BJ (cell line): ENCODE measurements around the gene PPP1R17. TPM values are rescaled to one million over a fixed set of nuclear protein-coding genes. Genes with fewer than 3 reads are reported as not detected.

Experiments used
- CTCF ChIA-PET: fragments of 350-600 bp; formaldehyde crosslinking; extraction: SDS; loops from one replicate; lab custom pipeline; 2021; ENCODE audit warnings: antibody characterized with exemption, inconsistent platforms; lab: Yijun Ruan, JAX
- POLR2A ChIA-PET: fragments of 300-600 bp; sonication (Branson Sonifier 250); formaldehyde crosslinking; extraction: SDS; loops from one replicate; lab custom pipeline; 2021; ENCODE audit warnings: antibody characterized with exemption; lab: Charles Lee
- DNase-seq: peaks from one replicate; pipeline ENCODE4 v3.0.0-alpha.2; 2011; ENCODE audit warnings: low read depth
- H3K27me3 ChIP-seq: 2 replicates; pipeline ENCODE4 v1.6.0; 2011; ENCODE audit warnings: low read length; ENCODE audit not compliant: control insufficient read depth, insufficient read depth
- H3K36me3 ChIP-seq: 2 replicates; pipeline ENCODE4 v1.5.1; 2011; ENCODE audit warnings: low read length; ENCODE audit not compliant: control insufficient read depth, insufficient read depth
- H3K4me3 ChIP-seq: 2 replicates; pipeline ENCODE4 v1.5.1; 2011; ENCODE audit warnings: low read depth, mild to moderate bottlenecking, control low read depth, low read length
- polyA plus RNA-seq: library from polyadenylated mRNA; depleted of rRNA; stranded (reverse); fragments of >200 nt; gene quantifications from 2 replicates; pipeline ENCODE4 v1.2.3, GENCODE V29; 2011
- TF ChIP-seq, protein P1 (sequence below): IDR thresholded peaks from 2 replicates; pipeline ENCODE4 v1.5.1; 2011; ENCODE audit warnings: low read depth, mild to moderate bottlenecking, control low read depth, inconsistent platforms, low read length, moderate library complexity; ENCODE audit not compliant: insufficient read depth

PPP1R17 gene
- polyA plus RNA-seq, 1 experiment, result not detected

DNA sequence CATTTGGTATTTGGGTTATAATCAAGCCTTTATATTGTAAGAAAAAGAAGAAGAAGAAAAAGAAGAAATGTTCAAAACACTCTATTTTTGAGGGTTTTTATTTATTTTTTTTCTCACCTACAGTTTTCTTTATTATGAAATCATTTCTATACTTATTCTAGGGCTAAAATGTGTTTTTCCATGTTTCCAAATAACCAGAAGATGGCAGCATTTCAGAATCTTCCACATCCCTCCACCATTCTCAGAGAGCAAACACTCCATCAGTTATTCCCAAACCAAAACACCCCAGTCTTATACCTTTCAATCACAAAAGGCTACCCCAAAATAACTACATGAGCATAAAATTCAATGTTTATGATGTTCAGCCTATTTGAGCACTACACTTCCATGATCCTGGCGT lies 38.7 kb upstream of the PPP1R17 start:
- H3K36me3 ChIP-seq, result no peaks in the 10 kb centered on the region
- H3K27me3 ChIP-seq, result no peaks in the 10 kb centered on the region
- POLR2A ChIA-PET, result no interaction called here
- no peak for DNase-seq
- no peak overlapping the region for H3K4me3 ChIP-seq
- TF ChIP-seq, protein P1, sequence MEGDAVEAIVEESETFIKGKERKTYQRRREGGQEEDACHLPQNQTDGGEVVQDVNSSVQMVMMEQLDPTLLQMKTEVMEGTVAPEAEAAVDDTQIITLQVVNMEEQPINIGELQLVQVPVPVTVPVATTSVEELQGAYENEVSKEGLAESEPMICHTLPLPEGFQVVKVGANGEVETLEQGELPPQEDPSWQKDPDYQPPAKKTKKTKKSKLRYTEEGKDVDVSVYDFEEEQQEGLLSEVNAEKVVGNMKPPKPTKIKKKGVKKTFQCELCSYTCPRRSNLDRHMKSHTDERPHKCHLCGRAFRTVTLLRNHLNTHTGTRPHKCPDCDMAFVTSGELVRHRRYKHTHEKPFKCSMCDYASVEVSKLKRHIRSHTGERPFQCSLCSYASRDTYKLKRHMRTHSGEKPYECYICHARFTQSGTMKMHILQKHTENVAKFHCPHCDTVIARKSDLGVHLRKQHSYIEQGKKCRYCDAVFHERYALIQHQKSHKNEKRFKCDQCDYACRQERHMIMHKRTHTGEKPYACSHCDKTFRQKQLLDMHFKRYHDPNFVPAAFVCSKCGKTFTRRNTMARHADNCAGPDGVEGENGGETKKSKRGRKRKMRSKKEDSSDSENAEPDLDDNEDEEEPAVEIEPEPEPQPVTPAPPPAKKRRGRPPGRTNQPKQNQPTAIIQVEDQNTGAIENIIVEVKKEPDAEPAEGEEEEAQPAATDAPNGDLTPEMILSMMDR, result peak; percentile 30; the same call in 1 of the 2 replicates
- CTCF ChIA-PET, result interaction anchor here (0.8 to 1.4 kb wide), 6 partner anchors 31 to 561 kb away, joined by 3 to 7 read pairs (median 3); no protein-coding TSS in a partner anchor

DNA sequence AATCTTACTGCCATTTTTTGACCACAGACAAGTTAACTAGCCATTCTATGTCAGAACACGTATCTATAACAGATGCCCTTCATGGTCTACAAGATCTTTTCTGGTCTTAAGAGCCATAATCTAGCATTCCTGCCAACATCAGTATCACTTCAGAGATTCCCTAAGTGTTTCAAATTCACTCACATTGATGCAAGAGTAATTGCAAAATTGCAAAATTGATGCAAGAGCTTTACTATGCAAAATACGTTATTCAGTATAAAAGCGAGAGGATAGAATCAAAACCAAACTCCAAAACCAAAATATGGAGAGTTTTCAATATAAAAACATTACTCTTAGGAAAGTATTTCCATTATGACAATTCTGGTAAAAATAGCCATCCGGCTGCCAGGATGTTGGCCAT lies 38.1 kb upstream of the PPP1R17 start:
- CTCF ChIA-PET, result interaction anchor here (0.6 to 1.4 kb wide), 7 partner anchors 31 to 938 kb away, joined by 3 to 7 read pairs (median 3); no protein-coding TSS in a partner anchor
- Histone ChIP-seq H3K27me3 (no peaks in the 10 kb centered on the region), H3K4me3 (no peak overlapping the region), H3K36me3 (no peaks in the 10 kb centered on the region)
- POLR2A ChIA-PET, result no interaction called here
- no peak for DNase-seq
- TF ChIP-seq, protein P1, result no peak

DNA sequence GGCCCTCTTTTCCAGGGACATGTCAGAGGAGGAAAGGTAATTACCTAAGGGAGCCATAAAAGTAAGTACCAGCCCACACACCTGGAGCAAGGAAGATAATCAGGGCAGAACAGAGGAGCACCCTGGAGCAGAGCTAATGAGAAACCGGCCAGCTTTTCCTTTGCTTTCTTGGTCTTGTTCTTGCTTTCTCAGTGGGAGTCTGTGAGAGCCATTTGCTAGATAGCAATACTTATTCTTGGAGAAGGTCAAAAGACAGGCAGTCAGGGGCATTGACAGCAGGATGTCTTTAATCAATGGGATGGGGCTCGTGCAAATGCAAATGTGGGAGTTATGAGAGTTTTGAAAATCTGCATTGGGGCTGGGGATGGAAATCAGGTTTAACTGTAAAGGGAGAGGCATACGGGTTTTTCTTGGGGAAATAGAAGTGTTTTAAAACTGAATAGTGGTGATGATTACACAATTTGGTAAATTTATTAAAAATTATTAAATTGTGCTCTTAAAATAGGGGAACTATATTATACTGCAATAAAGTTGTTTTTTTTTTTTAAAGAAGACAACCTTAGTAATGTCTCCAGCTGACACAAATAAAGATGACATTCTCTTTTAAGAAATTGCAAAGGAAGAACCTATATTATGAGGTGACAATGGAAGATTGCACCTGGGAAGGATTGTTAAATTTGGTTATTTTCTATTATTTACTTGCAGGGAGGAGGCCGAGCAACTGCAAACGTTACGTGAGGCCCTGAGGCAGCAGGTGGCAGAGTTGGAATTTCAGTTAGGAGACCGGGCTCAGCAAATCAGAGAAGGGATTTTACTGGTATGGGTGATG lies 35.6 kb upstream of the PPP1R17 start:
- Histone ChIP-seq H3K36me3 (no peaks in the 10 kb centered on the region), H3K27me3 (no peaks in the 10 kb centered on the region), H3K4me3 (no peak overlapping the region)
- DNase-seq, result no peak
- TF ChIP-seq, protein P1, result no peak
- ChIA-PET POLR2A (no interaction called here), CTCF (interaction anchor here (1.5 kb wide), 1 partner anchor 554 kb away, joined by 3 read pairs; no protein-coding TSS in a partner anchor)

DNA sequence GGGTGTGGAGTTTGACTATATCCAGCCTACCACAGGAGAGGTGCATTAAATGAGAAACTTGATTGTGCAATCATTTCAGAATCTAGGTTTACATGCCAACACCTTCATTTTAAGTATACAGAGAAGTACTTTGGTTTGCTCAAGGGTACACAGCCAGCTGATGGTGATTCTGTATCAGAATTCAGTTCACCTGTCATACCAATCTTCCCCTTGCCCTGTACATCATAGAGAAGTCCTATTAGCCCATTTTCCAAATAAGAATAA lies 35.0 kb upstream of the PPP1R17 start:
- Histone ChIP-seq H3K27me3 (no peaks in the 10 kb centered on the region), H3K4me3 (no peak overlapping the region), H3K36me3 (no peaks in the 10 kb centered on the region)
- CTCF ChIA-PET, result interaction anchor here (1.5 kb wide), 1 partner anchor 553 kb away, joined by 3 read pairs; no protein-coding TSS in a partner anchor
- no peak for DNase-seq
- POLR2A ChIA-PET, result no interaction called here
- TF ChIP-seq, protein P1, result no peak

DNA sequence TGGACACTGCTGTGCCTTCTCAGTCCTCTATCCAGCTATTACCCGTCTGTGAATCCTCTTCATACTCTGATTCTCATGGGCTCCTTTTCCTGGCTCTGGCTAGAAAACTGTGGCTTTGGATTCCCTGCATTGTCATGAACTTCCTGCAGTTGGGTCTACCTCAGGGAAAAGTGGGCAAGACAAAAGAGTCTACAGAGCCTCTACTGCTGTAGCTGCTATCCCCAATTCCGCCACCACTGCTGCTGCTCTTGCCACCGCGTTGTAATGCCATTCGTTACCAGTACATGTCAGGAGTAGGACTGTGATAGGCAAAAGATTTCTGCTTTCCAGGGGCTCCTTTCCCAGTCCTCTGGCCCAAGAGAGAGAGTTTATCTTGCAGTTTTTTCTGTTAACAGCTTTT lies 23.9 kb upstream of the PPP1R17 start:
- ChIA-PET CTCF (interaction anchor here (0.9 kb wide), 1 partner anchor 204 kb away, joined by 3 read pairs; no protein-coding TSS in a partner anchor), POLR2A (no interaction called here)
- DNase-seq, result no peak
- Histone ChIP-seq H3K27me3 (no peaks in the 10 kb centered on the region), H3K4me3 (no peak overlapping the region), H3K36me3 (no peaks in the 10 kb centered on the region)
- TF ChIP-seq, protein P1, result no peak
